ENCODE results near the gene PM20D1.
A peak's percentile ranks its signal among the peaks of the same experiment; 100 is the strongest.
"Not testable (repeated sequence)": the region's sequence is repeated elsewhere in the genome, so short reads cannot be mapped to it uniquely, and the experiment has no call there.

Gene PM20D1

DNA sequence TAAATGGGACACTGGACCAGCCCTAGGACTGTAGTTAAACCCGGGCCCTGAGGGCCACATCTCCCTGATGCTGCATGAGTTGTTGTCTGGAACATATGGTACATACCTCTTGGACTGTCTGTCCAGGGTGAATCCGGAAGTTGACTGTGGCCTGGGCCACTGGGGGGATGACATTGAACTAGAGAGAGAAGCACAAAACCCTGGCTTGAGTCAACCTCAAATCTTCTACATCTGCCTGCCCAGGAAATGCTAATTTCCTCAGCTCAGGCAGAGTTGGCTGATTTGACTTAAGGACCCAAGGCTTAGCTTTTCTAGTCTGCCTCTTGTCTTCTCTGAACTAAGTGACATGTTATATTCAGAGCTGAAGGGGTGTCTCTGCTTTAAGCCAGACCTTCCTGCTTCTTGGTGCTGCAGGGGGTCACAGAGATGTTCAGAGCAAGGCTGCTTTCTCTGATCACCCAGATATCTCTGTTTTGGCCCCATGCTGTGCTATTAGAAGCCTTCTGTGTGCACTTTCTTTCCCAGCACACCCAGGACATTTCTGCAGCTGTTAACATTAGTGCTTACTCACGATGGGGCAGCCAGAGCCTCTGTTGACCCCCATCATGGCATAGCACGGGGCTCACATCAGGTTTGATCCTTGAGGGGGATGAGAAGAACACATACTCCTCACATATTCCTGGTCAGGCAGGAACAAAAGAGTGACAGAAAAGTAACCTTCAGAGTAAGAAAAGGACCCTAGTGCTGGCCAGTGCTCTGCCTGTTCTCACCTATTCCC, 9.6 kb downstream of the PM20D1 start:
- DNase-seq: no peak

GRCh38 chr1:205837382-205837970, 12.5 kb downstream of the PM20D1 start:
- DNase-seq: no peak

- no peak for DNase-seq
Observed at GRCh38 chr1:205834751-205835150, 15.2 kb downstream of the PM20D1 start.

DNA sequence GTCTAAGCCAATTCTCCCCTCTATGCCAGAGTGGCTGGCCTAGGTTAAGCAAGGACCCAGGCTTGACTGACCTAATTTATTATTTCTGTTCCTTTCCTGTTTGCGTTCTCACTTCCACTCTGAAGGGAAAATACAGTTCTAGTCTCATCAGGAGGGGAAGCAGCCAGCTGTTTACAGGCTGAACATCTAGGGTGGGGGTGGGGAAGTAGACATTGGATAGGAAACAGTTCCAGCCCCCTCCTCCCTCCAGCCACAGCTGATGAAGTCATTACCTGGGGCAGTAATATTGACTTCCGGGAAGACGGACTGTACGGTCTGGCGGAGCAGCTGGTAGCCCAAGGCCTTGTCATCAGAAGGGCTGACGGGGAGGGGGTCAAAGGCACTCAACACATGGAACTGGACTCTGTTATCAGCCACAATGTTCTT, 17.6 kb downstream of the PM20D1 start:
- no peak for DNase-seq

DNA sequence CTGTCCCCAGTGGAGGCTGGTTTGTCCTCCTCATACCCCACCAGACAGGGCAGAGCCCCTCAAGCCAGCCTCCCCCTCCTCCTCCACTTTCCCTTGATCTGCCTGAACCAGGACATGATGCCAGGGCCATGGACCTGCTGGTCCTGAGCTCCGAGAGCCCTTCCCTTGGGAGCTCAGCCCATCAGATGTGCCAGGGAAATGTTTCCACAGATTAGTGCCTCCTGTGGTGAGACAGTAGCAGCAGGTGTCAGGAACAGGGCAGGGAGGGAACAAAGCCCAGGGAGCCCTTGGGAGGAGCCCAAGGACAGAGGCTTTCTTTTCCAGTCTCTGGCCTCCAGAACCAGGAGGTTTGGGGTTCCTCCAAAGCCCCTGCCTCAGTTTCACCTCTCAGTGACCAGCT, 22.3 kb downstream of the PM20D1 start:
- no peak for DNase-seq

DNA sequence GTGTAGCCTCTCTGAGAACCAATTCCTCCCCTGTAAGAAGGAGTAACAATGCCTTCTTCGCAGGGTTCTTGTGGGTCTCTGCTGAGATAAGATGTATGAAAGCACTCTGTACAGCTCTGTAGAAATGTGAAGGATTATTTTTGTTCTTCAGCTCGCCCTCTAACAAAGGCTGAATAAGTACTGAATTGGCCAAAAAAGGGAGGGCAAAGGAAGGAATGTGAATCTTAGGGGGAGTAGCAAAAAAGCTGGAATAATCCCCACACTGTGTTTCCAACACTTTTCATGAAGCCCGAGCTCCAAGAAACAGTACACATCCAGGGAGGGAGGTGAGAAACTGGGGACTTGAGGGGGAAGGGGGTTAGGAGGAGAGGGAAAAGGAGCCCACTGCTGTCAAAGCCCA, 22.9 kb downstream of the PM20D1 start:
- no peak for DNase-seq

GRCh38 chr1:205826016-205826806, 23.7 kb downstream of the PM20D1 start:
- no peak for DNase-seq

DNA sequence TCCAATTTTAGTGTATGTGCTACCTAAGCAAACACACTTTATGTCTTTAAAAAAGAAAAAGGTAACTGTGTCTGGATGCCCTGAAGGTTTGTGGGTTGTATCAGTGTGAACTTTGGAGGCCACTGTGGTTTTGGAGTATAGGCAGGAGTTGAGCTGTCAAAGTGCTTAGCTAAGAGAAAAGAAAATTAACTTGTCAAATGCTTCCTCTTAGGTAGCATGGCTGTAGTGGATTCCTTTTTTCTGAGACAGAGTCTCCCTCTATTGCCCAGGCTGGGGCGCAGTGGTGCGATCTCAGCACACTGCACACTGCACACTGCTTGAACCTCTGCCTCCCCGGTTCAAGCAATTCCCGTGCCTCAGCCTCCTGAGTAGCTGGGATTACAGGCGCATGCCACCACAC, 25.8 kb downstream of the PM20D1 start:
- DNase-seq: no peak

DNA sequence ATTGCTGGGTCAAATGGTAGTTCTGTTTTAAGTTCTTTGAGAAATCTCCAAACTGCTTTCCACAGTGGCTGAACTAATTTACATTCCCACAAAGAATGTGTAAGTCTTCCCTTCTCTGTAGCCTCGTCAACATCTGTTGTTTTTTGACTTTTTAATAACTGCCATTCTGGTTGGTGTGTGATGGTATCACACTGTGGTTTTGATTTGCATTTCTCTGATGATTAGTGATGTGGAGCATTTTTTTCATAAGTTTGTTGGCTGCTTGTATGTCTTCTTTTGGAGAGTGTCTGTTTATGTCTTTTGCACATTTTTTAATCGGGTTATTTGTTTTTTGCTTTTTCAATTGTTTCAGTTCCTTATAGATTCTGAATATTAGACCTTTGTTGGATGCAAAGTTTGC, 26.7 kb downstream of the PM20D1 start:
- not testable (repeated sequence) for DNase-seq

DNA sequence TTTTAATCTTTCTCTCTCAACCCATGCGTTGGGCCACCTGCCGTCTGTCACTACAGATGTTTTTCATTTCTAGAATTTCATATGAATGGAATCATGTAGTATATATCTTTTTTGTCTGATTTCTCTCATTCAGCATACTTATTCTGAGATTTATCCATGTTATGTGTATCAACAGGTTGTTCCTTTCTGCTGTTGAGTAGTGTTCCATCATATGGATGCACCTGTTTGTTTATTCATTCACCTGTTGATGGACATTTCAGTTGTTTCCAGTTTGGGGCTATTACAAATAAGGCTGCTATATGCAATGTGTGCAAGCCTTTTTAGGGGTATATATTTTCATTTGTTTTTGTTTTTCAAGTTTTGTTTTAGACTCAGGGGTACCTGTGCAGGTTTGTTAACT, 27.5 kb downstream of the PM20D1 start:
- DNase-seq: no peak

- no peak for DNase-seq
Observed at GRCh38 chr1:205817988-205818387, 31.9 kb downstream of the PM20D1 start.

GRCh38 chr1:205817364-205817763, 32.6 kb downstream of the PM20D1 start:
- DNase-seq: no peak

DNA sequence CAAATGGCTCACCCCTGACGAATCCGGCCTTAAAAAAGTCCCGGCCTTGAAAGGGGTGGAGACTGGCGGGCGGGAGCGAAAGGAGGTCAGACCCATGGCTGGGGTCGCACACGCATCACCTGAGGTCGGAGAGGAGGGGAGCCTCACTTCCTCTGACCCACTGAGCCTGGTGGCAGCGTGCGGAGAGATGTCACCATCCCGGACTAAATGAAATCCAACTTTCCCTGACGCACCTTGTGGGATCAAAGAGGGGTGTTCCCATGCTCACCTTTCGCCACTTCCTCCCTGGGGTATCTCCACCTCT, 36.2 kb downstream of the PM20D1 start:
- peak in 1 of 56 donors; percentile 33 for DNase-seq

- DNase-seq: peak; percentile 71 to 98 (median 95)
Observed at GRCh38 chr1:205812878-205813754, 36.8 kb downstream of the PM20D1 start, which contains the start of gene SLC41A1. Gene SLC41A1, minus strand, starts transcription at chr1:205813198. Its CDS starts 2,757 bp downstream, at chr1:205810441.

DNA sequence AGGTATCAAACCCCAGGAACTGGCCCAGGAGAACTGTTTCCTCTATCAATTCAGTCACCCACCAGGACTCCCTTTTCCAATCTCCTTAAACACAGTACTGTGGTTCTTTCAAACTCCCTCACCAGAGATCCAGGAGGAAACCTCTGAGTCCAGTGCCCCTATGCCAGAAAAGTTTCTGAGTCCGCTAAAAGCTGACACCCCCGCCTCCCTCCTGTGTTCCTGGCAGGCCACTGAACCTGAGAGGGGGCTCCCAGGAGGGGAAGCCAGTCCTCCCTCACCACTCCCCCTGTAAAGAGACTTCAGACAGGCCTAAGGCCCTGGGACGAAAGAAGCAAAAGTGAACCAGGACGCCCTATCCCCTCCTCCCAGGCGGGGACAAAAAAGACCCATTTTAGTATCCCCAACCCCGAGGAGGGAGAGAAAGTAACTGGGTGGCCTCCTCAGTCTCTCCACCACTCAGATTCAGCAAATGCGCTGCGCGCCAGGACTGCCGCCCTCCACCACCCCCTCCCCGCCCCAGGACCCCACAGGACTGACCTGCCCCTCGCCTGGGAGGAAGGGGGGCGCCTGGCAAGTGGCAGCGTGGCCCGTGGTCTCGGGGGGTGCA, 37.6 kb downstream of the PM20D1 start:
- DNase-seq: peak in 35 of 56 donors; percentile 39 to 79 (median 62)

DNA sequence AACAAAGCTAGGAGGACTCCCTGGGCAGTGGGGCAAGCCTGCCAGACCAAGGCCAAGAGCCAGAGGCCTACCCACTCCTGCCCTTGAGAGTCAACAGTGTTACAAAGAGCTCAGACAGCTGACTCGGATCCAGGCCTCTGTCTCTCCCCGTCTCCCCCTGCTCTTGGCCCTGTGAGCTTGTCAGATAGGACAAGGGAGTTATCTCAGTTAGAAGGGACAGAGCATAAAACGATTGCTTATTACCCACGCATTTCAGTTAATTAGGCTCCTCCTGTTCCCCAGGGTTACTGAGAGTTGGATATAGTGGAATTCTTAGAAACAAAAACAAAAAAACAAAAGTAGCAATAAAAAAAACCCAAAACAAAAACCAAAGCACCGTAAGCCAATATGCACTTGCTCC, 38.3 kb downstream of the PM20D1 start:
- peak in 42 of 56 donors; percentile 8 to 73 (median 42) for DNase-seq

DNA sequence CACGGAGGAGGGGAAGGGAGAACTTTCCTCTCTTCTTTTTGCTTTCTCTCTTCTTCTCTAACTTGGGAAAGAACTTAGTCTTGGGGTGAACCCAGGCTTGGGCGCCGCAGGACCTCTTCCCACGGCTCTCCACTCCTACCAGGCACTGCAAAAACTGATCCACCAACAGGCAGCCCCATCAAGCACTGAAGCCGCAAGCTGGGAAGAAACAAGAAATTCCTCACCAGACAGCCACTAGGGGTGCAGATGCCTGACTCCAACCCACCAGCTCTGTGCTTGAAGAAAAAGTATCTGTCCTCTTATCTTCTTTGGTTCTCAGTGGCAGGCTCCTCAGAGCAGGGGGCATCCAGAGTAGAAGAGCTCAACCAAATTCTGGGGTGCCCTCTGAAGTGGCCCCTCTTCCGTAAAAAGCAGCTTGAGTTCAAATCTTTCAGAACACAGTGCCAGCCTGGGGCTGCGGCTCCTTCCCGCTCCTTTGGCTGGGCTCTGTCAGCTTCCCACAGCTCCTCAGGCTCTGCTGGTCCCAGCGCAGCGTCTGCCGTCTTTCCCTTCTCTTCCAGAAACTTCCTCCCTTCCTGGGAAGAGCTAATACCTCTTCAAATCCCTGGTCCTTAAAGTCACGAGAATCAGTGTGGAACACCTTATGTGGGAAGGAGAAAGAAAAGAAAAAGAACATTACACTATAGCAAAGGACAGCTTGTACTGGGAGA, 39.3 kb downstream of the PM20D1 start:
- peak in 5 of 56 donors; percentile 6 to 22 (median 17) for DNase-seq

DNA sequence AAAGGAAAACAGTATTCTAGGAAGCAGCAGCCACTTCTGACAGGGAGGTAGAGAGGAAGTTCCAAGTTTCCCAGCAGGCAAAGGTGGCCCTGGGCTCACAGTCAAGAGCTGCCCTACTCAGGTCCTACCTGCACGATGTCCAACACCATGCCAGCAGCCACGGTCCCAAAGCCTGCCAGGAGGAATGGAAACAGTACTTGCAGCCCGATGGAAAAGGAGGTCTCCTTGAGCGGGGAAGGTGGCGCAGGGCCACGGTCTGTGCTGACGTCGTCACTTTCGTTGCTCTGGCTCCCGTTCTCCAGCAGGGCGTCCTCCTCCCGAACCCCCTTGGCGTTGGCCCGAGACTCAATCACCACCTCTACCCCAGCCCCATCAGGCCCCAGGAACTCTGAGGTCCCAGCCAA, 40.0 kb downstream of the PM20D1 start:
- DNase-seq: peak in 9 of 56 donors; percentile 9 to 26 (median 21)

DNA sequence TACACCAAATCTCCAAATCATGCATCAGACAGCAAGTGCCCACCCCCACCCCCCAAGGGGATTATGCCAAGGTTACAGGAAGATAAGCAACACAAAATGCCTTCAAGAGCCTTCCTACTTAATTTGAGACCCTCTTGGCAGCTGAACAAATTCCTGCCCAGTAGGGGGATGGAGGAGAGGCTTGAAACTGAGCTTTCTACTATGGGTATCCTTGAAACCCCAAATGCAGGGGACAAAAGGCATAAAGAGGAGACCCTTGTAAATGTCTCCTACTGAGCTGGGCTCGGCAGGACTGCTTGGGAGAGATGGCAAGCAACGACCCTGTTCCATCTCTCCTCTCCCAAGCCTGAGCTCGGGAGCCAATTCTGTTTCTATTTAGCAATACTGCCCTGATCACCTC, 40.5 kb downstream of the PM20D1 start:
- no peak for DNase-seq

DNA sequence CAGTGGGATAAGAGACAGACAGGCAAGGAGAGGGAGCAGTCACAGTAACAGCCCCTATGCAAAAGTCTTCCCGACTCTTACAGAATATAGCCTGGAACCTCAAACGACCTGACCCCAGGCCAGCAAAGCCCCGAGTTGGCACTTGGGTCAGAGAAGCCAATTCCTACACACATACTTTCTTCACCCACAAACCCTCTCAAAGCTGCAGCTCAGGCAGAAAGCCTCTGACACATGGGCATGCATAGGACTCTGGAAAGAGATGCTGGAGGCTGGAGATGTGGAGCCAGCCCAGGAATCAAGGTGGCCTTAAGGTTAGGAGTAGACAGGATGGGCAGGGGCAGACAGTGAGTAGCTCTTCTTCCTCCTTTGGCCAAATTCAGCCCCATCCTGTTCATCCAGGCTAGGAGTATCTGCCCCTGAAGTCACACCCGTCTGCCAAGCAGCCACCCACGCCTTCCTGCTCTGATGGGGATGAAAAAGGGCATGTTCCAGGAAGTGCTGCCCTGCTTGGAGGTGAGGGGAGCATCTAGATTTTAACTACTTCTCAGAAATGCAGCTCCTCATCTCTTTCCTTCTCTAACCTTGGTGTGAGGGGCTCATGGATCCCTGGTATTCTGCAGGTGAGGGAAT, 44.7 kb downstream of the PM20D1 start:
- DNase-seq: peak in 3 of 56 donors; percentile 14 to 19 (median 15)

Data from nucleus accumbens (tissue), 56 donors.